Adrenal gland (tissue), 12 donors: ENCODE measurements around the gene RNF187. TPM values are rescaled to one million over a fixed set of nuclear protein-coding genes. Genes with fewer than 3 reads are reported as not detected.
A peak's percentile ranks its signal among the peaks of the same experiment; 100 is the strongest.

Source experiments
- DNase-seq, 7 donors: peaks; one replicate each; pipeline ENCODE4 v3.0.0-alpha.2; 2019 to 2020
- H3K27ac ChIP-seq, 5 donors: fragments of 200-600 bp; sonication (generic) in 4 of 5; 1 replicate in 3 of 5; 2 replicates in 2 of 5; pipeline versions ENCODE4 v1.5.1 to v1.8.0; 2016 to 2020; ENCODE audit warnings: mild to moderate bottlenecking in 1 of 5
- H3K27me3 ChIP-seq: fragments of 200-600 bp; 2 replicates; pipeline ENCODE4 v1.8.0; 2021
- H3K36me3 ChIP-seq, 2 donors: fragments of 200-600 bp; replicated peaks in 1 of 2; 1 replicate in 1 of 2; 2 replicates in 1 of 2; pipeline versions ENCODE4 v1.5.1 to v1.8.0; 2018 to 2022
- H3K4me1 ChIP-seq, 2 donors: fragments of 200-600 bp; replicated peaks in 1 of 2; 1 replicate in 1 of 2; 2 replicates in 1 of 2; pipeline versions ENCODE4 v1.5.1 to v1.8.0; 2018 to 2021
- H3K4me3 ChIP-seq, 4 donors: fragments of 200-600 bp; sonication (generic) in 3 of 4; one replicate each; pipeline ENCODE4 v1.5.1; 2016 to 2018
- H3K9me3 ChIP-seq, 3 donors: fragments of 200-600 bp; sonication (generic) in 1 of 3; replicated peaks in 1 of 3; 1 replicate in 2 of 3; 2 replicates in 1 of 3; pipeline versions ENCODE4 v1.5.1 to v1.8.0; 2016 to 2021
- CTCF ChIP-seq, 6 experiments: fragments of 450-650 bp in 4 of 6; fragments of 200-600 bp in 2 of 6; sonication (generic) in 1 of 6; IDR thresholded peaks; 1 replicate in 5 of 6; 2 replicates in 1 of 6; pipeline versions ENCODE4 v1.5.1 to v1.8.0; 2016 to 2021; ENCODE audit warnings: antibody characterized with exemption in 6 of 6, mild to moderate bottlenecking in 2 of 6, moderate library complexity in 1 of 6
- POLR2A ChIP-seq, 2 donors: fragments of 450-650 bp; IDR thresholded peaks; one replicate each; pipeline ENCODE4 v1.6.1; 2017; ENCODE audit warnings: antibody characterized with exemption in 2 of 2, mild to moderate bottlenecking in 2 of 2, moderate library complexity in 1 of 2
- WGBS, 4 donors: extraction: QIAGEN DNeasy Blood & Tissue Kit in 2 of 4; methylation state at CpG; one replicate each; pipeline versions ENCODE4 v1.1.5 to v1.1.7; 2013 to 2017; 5-methylcytosine and 5-hydroxymethylcytosine counted together
- intact Hi-C, 2 donors: fragments of 100-400 bp; cut with DNase I; formaldehyde crosslinking; loops; one replicate each; pipeline versions ENCODE4 v1.14.1 to v1.15.0; 2022 to 2023
- polyA plus RNA-seq, 3 donors: library from polyadenylated mRNA; stranded (reverse); fragments of 200-250 nt in 2 of 3; fragments of 350-450 nt in 1 of 3; fragmentation: Illumina TruSeq in 1 of 3; extraction: RNeasy Lipid Tissue Mini Kit (QIAGEN cat#74804) in 1 of 3; gene quantifications; one replicate each; pipeline ENCODE4 v1.2.3, GENCODE V29; 2013 to 2014
- total RNA-seq, 9 donors: library from RNA; depleted of rRNA in 4 of 9; stranded (reverse); fragments of >200 nt in 4 of 9; fragments of 120-200 nt in 1 of 9; fragmentation: NEBNext Ultra II Directional in 1 of 9; extraction: Animal tissue kit (Norgen Biotek cat#: 25700) in 1 of 9; gene quantifications; one replicate each; pipeline versions ENCODE4 v1.1.0 to v1.2.4, GENCODE V29; 2013 to 2023
- donor health status: healthy with polysubstance abuse.
- donor health status: Bipolar disorder and iron deficiency.
- donor health status: DM: yes; HTN: yes; CAD: no.
- donor health status: DM: no; HTN: no; CAD: no.
- donor health status: DM: no; HTN: no; CAD: no.
- donor health status: DM: yes; HTN: yes; CAD: no.

The RNF187 gene
- total and polyA plus RNA-seq, 12 donors = 21.9 to 306 (median 149) TPM

GRCh38 chr1:228486596-228487335 is 416 bp upstream of the RNF187 start:
- TF ChIP-seq CTCF (IDR thresholded peaks at IDR 0.05) (peak in 1 of 6 experiments; percentile 11), POLR2A (IDR thresholded peaks at IDR 0.05) (no peak)
- Histone ChIP-seq H3K9me3 (no peaks in the 10 kb centered on the region), H3K4me1 (peaks cover 33 to 46% of the 10 kb centered on the region in 2 donors), H3K27ac (peak overlapping the region; percentile 98 to 100 (median 100)), H3K4me3 (peak overlapping the region; percentile 65 to 97 (median 82)), H3K27me3 (no peaks in the 10 kb centered on the region), H3K36me3 (peaks cover 0 to 23% of the 10 kb centered on the region in 2 donors)
- DNase-seq = peak; percentile 63 to 85 (median 83)
- WGBS, 4 donors = 0 to 1% (median 0%) methylated on average over 34 to 60 of the region's 60 CpGs
- intact Hi-C loops = no loop called here

- intact Hi-C loops = no loop called here
- no peaks in the 10 kb centered on the region for H3K27me3 ChIP-seq
Measured at GRCh38 chr1:228488125-228488817, 1.1 kb downstream of the RNF187 start.

GRCh38 chr1:228488818-228489674 is 1.9 kb downstream of the RNF187 start:
- DNase-seq = no peak
- TF ChIP-seq POLR2A (IDR thresholded peaks at IDR 0.05) (no peak), CTCF (IDR thresholded peaks at IDR 0.05) (no peak)
- Histone ChIP-seq H3K4me3 (peak overlapping the region in 1 of 4 donors; percentile 73), H3K4me1 (peaks cover 33 to 50% of the 10 kb centered on the region in 2 donors), H3K9me3 (no peaks in the 10 kb centered on the region), H3K27me3 (no peaks in the 10 kb centered on the region), H3K36me3 (peaks cover 0 to 42% of the 10 kb centered on the region in 2 donors), H3K27ac (peak overlapping the region in 3 of 5 donors; percentile 98 to 100 (median 100))
- WGBS, 4 donors = 85 to 89% (median 86%) methylated on average over 7 to 9 of the region's 9 CpGs
- intact Hi-C loops = no loop called here

More at GRCh38 chr1:228488125-228488817, 1.1 kb downstream of the RNF187 start:
- H3K4me3 ChIP-seq = peak overlapping the region in 3 of 4 donors; percentile 15 to 97 (median 73)
- 18 to 35% (median 31%) methylated on average over 15 to 18 of the region's 18 CpGs for WGBS, 4 donors
- H3K27ac ChIP-seq = peak overlapping the region in 3 of 5 donors; percentile 98 to 100 (median 100)
- peak in 2 of 7 donors; percentile 32 to 45 for DNase-seq
- TF ChIP-seq POLR2A (IDR thresholded peaks at IDR 0.05) = no peak
- TF ChIP-seq CTCF (IDR thresholded peaks at IDR 0.05) = no peak
- H3K4me1 ChIP-seq = peaks cover 33 to 50% of the 10 kb centered on the region in 2 donors
- no peaks in the 10 kb centered on the region for H3K9me3 ChIP-seq
- H3K36me3 ChIP-seq = peaks cover 0 to 35% of the 10 kb centered on the region in 2 donors
